Right lobe of liver (tissue), 4 donors: ENCODE results near the gene FDXACB1.

Experiments
- CTCF ChIP-seq, 4 donors: fragments of 200-600 bp in 3 of 4; fragments of 450-650 bp in 1 of 4; IDR thresholded peaks; one replicate each; pipeline versions ENCODE4 v1.5.1 to v1.8.0; 2016 to 2022; ENCODE audit warnings: antibody characterized with exemption in 4 of 4, mild to moderate bottlenecking in 2 of 4
- POLR2A ChIP-seq: fragments of 450-650 bp; IDR thresholded peaks from one replicate; pipeline ENCODE4 v1.6.1; 2017; ENCODE audit warnings: antibody characterized with exemption, mild to moderate bottlenecking
- donor health status: DM: no; HTN: no; CAD: no.
- donor health status: DM: no; HTN: no; CAD: no.
- donor health status: DM: no; HTN: yes; CAD: no.

- TF ChIP-seq CTCF (IDR thresholded peaks at IDR 0.05) = no peak
- no peak for TF ChIP-seq POLR2A
Observed at GRCh38 chr11:111879637-111879960, 634 bp upstream of the FDXACB1 start.
